GM15510 (cell line): ENCODE data around the gene STKLD1.

Source experiments
- POLR2A ChIP-seq: IDR thresholded peaks from 3 replicates; pipeline ENCODE4 v1.6.1; 2011; ENCODE audit warnings: borderline replicate concordance; ENCODE audit not compliant: insufficient read length; ENCODE audit errors: extremely low read depth

Gene STKLD1

DNA sequence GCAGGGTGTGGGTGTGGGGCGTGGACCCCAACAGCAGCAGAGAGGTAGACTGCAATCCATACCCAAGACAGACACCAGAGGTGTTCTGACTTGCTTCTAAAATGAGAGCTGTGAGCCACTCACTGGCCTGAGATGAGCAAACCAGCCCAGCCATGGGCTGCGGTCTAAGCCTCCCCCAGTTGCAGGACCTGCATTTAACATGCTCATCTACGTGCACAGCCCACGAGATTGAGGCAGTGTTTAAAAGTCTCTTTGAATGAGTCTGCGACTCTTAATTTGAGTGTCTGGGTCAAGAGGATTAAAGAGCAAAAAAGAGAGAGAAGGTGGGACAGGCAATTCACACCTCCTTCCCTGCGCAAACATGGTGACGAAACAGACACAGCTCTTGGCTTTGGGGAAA, 6.2 kb upstream of the STKLD1 start:
- TF ChIP-seq POLR2A = no peak

DNA sequence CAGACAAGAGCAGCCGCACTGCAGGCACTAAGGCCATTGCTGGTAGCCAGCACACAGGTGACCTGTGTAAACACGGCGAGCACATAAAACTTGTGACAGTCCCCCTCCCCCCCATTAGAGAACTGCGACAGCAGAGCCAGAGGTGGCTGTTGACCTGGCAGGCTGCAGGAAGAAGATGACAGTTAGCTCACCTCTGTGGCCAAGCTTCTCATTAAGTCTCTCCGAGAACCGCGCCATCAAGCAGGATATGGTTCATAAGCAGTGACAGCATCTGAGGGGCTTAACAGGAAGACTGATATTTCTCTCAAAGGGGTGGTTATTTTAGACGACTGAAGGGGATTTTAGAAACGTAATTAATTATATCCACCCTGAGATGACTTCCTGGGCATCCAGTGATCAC, 5.5 kb upstream of the STKLD1 start:
- no peak for TF ChIP-seq POLR2A

DNA sequence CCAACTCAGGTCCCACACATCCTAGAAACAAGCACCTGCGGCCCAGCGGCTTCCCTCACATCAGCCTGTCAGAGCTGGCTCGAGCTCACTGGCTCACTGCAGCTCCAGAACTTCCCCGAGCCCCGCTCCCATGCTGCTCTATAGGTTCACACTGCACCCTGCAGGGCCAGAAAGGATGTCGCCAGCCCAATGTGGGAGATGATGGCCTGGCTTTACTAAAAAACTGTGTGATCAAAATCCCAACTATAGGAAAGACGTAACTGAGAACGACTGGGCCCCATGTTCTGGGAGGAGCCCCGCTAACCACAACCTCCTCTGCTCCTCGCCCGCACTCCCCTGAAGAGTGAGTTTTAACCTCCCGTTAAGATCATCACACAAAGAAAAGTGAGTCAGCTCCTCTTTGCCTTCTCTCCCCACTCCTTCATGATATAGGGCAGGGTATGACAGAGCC, 4.9 kb upstream of the STKLD1 start:
- no peak for TF ChIP-seq POLR2A

DNA sequence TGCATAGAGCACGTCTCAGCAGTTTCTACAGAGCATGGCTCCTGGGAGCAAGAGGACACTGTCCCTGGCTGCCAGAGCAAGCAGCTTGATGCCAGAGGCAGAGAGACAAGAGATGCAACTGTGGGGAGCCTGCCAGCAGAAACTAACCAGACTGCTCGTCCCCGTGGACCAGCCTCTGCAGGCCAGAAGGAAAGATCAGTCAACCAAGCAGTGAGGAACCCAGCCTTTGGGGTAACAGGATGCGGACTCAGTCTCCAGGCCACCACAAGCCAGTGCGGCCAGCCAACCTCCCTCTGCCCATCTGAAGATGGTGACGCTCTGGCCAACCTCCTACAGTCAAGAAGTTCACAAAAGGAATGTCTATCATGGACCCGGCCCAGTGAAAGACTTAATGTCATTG, 4.0 kb upstream of the STKLD1 start:
- no peak for TF ChIP-seq POLR2A

DNA sequence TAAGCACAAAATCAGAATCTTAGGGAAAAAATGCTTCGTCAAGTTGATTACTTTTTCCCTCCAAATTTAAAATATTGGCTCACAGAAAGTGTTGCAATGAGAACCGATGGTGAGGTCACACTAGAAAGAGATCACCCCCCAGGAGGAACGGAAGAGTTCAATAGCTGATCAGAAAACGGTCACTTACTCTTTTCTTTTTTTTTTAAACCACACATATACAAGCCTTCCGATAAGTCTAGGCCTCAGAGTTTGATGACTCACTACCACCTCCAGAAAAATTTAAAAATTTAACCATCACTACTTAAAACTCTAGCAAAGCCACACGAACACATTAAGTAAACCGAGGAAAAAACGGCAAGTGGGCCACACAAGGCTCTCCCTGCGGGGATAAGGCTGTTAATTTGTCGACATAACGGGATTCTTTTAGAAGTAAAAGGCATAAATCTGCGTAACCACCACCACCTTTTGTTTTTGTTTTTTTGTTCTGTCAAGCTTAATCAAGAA, 1.5 kb upstream of the STKLD1 start:
- TF ChIP-seq POLR2A = no peak

DNA sequence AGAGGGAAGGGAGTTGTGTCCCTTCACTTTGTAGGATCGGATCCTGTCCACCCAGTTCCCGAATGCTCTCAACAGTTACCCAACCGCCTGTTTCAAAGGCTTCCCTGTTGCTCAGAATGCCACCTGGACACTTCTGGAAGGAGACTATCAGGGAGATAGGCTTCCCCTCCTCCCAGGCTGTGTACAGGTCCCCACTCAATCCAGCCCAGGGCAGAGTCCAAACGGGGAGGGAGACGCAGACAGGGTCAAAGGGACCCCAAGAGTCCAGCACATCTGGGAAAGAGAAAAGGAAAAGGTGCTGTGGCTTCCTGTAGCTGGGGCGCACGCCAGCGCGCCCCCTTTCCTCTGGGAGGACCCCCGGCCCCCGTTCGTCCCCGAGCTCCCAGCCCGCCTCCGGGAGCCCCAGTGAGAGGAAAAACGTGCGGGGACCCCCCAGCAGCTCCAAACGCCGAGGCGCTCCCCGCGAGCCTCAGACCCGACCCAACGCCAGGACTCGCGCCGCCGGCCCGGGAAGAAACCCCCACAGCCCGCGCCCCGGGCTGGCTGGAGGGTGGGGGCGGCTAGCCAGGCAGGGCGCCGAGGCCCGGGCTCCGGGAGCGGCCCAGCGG, 946 bp upstream of the STKLD1 start:
- no peak for TF ChIP-seq POLR2A

DNA sequence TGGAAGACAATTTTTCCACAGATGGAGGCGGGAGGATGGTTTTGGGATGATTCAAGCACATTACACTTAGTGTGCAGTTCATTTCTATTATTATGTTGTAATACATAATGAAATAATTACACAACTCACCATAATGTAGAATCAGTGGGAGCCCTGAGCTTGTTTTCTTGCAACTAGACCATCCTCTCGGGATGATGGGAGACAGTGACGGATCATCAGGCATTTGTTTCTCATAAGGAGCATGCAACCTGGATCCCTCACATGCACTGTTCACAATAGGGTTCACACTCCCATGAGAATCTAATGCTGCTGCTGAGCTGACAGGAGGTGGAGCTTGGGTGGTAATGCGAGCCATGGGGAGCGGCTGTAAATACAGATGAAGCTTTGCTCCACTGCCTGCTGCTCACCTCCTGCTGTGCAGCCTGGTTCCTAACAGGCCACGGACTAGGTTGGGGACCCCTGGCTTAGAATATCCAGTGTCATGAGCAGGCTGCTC, 1.6 kb downstream of the STKLD1 start:
- no peak for TF ChIP-seq POLR2A

DNA sequence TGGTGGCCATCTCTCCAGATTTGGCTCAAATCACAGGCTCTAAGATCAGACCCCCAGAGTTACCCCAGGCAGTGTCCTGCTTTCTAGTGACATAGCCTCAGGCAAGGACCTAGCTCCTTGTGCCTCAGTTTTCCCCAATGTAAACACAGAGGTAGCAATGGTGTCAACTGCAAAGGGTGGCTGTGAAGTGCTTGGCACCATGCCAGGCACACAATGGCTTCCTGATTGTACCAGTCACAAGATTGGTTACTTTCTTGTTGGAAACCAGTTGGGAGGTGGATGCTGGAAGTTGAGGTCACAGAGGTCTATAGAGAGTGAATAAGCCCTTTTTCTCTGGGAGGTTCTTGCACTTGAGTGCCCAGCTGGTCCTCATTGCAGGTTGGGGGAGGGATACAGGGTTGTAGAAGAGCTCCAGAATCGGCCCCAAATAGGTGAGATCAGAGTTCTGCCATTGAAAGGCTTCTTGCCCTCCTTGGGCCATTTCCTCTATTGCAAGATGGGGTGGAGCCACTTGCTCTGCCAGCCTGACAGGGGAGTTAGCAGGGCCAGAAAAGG, 2.3 kb downstream of the STKLD1 start:
- no peak for TF ChIP-seq POLR2A

DNA sequence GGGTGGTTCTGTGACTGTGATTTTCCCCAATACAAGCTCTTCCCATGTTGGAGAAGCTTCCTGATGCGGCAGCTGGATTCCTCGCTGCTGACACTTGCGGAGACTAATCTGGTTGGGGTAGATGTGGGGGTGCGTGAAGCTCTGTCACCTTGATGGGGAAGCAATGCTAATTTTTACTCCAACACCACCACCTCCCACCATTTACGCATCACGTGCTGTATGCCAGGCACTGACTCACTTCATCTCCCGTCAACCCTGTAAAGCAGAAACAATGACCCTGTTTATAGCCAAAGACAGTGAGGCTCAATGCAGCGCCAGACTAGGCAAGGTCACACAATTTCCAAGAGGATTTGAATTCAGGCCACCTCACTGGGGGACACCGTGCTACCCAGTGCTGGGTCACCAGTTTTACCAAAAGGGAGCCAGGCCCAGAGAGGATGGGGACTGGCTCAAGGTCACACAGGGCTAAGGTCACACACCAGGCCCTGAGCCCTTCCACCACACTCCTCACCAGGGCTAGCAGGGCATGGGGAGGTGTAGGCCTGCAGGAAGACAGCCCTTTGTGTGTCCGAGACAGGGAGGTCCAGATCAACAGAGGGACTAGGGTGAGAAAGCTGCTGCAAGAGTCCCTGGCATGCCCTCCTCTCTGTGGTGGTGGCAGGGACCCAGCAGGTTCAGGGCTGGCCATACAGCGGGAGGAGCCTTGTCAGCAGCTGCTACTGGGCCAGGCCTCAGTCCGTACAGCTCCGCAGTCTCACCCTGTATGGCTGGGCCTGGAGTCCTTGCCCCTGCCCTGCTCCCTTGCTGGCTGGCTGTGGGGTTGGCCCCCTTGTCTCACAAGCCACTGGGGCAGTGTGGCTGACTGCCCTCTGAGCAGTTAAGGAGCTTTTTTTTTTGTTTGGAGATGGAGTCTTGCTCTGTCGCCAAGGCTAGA, 3.3 kb downstream of the STKLD1 start:
- TF ChIP-seq POLR2A = no peak

DNA sequence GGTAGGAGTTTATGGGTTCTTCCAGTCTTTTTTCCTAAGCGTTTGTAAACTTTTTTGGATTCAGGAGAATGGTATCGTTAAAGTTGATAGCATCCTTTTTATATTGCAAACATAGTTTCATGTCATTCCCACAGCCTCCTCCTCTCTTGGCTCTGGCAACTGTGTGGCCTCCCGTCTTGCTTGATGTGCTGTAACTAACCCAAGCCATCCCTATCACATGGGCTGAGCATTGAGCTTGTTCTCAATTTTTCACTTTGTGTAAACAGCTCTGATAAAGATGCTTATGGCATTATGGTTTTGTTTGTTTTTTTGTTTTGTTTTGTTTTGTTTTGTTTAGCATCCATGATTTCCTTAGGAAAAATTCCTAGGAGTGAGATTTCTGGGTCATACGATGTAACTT, 4.6 kb downstream of the STKLD1 start:
- no peak for TF ChIP-seq POLR2A

DNA sequence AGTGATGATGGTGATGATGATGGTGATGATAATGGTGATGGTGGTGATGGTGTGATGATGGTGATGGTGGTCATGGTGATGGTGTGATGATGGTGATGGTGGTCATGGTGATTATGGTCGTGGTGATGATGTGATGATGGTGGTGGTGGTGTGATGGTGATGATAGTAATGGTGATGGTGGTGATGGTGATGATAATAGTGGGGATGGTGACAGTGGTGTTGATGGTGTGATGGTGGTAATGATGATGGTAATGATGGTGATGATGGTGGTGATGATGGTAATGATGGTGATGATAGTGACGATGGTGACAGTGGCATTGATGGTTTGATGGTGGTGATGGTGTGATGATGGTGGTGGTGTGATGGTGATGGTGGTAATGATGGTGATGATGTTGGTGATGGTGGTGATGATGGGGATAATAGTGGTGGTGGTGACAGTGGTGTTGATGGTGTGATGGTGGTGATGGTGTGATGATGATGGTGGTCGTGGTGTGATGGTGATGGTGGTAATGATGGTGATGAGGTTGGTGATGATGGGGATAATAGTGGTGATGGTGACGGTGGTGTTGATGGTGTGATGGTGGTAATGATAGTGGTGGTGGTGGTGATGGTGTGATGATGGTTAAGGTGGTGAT, 6.5 kb downstream of the STKLD1 start:
- TF ChIP-seq POLR2A = no peak

DNA sequence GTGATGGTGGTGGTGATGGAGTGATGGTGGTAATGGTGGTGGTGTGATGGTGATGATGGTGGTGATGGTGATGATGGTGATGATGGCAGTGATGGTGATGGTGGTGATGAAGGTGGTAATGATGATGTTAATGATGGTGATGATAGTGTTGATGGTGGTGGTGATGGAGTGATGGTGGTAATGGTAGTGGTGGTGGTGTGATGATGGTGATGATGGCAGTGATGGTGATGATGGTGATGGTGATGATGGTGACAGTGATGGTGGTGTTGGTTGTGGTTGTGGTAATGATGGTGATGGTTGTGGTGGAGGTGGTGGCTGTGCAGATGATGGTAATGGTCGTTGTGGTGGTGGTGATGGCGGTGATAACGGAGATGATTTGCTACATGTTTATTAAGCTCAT, 7.3 kb downstream of the STKLD1 start:
- TF ChIP-seq POLR2A = no peak

DNA sequence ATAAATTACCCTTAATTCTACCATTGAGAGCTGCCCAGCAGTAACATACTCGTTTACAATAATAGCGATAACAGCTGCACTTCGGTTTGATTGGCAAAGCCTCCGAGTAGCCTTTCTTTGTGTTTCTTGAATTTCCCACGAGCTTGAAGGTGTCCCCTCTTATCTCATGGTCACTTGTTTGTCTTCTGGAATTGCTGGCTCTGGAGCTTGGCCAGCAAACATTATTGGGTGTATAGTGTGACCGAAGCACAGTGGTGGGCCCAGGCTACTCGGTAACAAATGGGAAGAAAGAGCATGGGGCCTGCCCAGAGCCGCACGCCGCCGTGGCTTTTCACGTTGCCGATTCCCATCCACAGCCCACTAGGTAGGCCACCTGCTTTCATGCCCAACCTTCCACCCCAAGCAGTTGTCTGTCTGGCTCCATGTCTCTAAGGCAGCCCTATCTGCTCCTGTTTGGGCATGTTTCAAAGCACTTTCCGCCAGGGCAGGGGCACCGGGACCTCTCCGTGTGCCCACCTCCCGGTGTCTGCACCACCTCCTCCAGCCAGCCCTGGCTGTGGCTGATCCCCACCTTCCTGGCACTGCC, 8.7 kb downstream of the STKLD1 start:
- no peak for TF ChIP-seq POLR2A

DNA sequence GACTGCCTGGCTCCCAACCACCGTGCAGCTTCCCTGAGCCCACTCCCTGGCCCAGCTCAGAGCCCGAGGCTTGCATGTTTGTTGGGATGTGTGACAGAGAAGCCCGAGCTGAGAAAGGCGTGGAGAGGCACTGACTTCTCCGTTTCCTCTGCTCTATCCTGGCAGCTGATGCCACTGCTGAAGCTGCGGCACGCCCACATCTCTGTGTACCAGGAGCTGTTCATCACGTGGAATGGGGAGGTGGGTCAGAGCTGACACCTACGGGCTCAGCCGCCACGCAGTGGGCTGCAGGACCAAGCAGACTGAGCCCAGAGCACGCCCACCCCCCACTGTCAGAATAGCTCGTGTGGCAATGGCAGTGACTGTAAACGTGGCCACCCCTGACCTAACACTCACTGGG, 9.3 kb downstream of the STKLD1 start:
- TF ChIP-seq POLR2A = no peak
